Fibroblast of lung (primary cell): ENCODE results near the gene CORIN. TPM values are rescaled to one million over a fixed set of nuclear protein-coding genes. Genes with fewer than 3 reads are reported as not detected.
"Not testable (repeated sequence)": the region's sequence is repeated elsewhere in the genome, so short reads cannot be mapped to it uniquely, and the experiment has no call there.

Experiments used
- DNase-seq, 2 donors: peaks; one replicate each; pipeline versions ENCODE4 v3.0.0 to v3.0.0-alpha.2; 2010; ENCODE audit warnings: low read depth in 2 of 2
- H2AFZ ChIP-seq: 2 replicates; pipeline ENCODE4 v1.5.1; 2012; ENCODE audit warnings: low read length, control low read depth, inconsistent platforms
- H3K27ac ChIP-seq: 2 replicates; pipeline ENCODE4 v1.5.1; 2011; ENCODE audit warnings: low read length, control low read depth; ENCODE audit not compliant: insufficient read depth
- H3K27me3 ChIP-seq: 2 replicates; pipeline ENCODE4 v1.5.1; 2011; ENCODE audit warnings: mild to moderate bottlenecking, low read length; ENCODE audit not compliant: control insufficient read depth, insufficient read depth
- H3K36me3 ChIP-seq: 2 replicates; pipeline ENCODE4 v1.5.1; 2011; ENCODE audit warnings: low read length; ENCODE audit not compliant: control insufficient read depth, insufficient read depth
- H3K4me1 ChIP-seq: 2 replicates; pipeline ENCODE4 v1.5.1; 2011; ENCODE audit warnings: low read length; ENCODE audit not compliant: control insufficient read depth, insufficient read depth; ENCODE audit errors: extremely low read depth
- H3K4me2 ChIP-seq: 2 replicates; pipeline ENCODE4 v1.5.1; 2011; ENCODE audit warnings: low read length, control low read depth; ENCODE audit not compliant: insufficient read depth; ENCODE audit errors: extremely low read depth
- H3K4me3 ChIP-seq, 4 experiments: fragments of 200-600 bp in 1 of 4; sonication (generic) in 1 of 4; replicated peaks in 1 of 4; 2 replicates each; pipeline ENCODE4 v1.5.1; 2011 to 2016; ENCODE audit warnings: low read length in 4 of 4, low read depth in 3 of 4, mild to moderate bottlenecking in 3 of 4, control low read depth in 2 of 4, inconsistent platforms in 1 of 4, mixed read lengths in 1 of 4; ENCODE audit not compliant: insufficient read depth in 1 of 4; ENCODE audit errors: control extremely low read depth in 1 of 4
- H3K79me2 ChIP-seq: 2 replicates; pipeline ENCODE4 v1.5.1; 2012; ENCODE audit warnings: mild to moderate bottlenecking, low read length, inconsistent platforms; ENCODE audit not compliant: control insufficient read depth, insufficient read depth
- H3K9ac ChIP-seq: 2 replicates; pipeline ENCODE4 v1.5.1; 2011; ENCODE audit warnings: mild to moderate bottlenecking, low read length, control low read depth; ENCODE audit not compliant: insufficient read depth
- H3K9me3 ChIP-seq: 2 replicates; pipeline ENCODE4 v1.5.1; 2012; ENCODE audit warnings: low read depth, low read length; ENCODE audit not compliant: control insufficient read depth, insufficient read depth
- H4K20me1 ChIP-seq: 2 replicates; pipeline ENCODE4 v1.5.1; 2011; ENCODE audit warnings: low read length; ENCODE audit not compliant: control insufficient read depth, insufficient read depth; ENCODE audit errors: extremely low read depth
- CTCF ChIP-seq, 2 donors: IDR thresholded peaks in 1 of 2; conservative IDR thresholded peaks in 1 of 2; 1 replicate in 1 of 2; 2 replicates in 1 of 2; pipeline ENCODE4 v1.5.1; 2011 to 2012; ENCODE audit warnings: low read length in 2 of 2, control low read depth in 1 of 2, inconsistent platforms in 1 of 2, low read depth in 1 of 2, mild to moderate bottlenecking in 1 of 2
- EZH2 ChIP-seq: IDR thresholded peaks from 2 replicates; pipeline ENCODE4 v1.5.1; 2012; ENCODE audit warnings: low read length, control low read depth, mild to moderate bottlenecking; ENCODE audit errors: missing control alignments
- polyA plus RNA-seq, 2 donors: library from polyadenylated mRNA; depleted of rRNA in 1 of 2; stranded (reverse) in 1 of 2; unstranded in 1 of 2; fragments of >200 nt; gene quantifications; 2 replicates each; pipeline ENCODE4 v1.2.1, GENCODE V29; 2011 to 2012; ENCODE audit warnings: missing spikeins in 1 of 2
- total RNA-seq: library from RNA; depleted of rRNA; stranded (reverse); fragments of >200 nt; gene quantifications from 2 replicates; pipeline ENCODE4 v1.2.1, GENCODE V29; 2014

Gene CORIN
- total and polyA plus RNA-seq, 2 donors (not counting 1 experiment from before 2014, with no cell fraction given) = 1.5 to 22.2 TPM

- no peak overlapping the region for H3K4me2 ChIP-seq
- H3K36me3 ChIP-seq = no peaks in the 10 kb centered on the region
- no peak overlapping the region for H3K9ac ChIP-seq
- no peak overlapping the region for H3K4me3 ChIP-seq
- no peaks in the 10 kb centered on the region for H4K20me1 ChIP-seq
- no peaks in the 10 kb centered on the region for H3K4me1 ChIP-seq
- no peak overlapping the region for H2AFZ ChIP-seq
- no peaks in the 10 kb centered on the region for H3K9me3 ChIP-seq
- H3K79me2 ChIP-seq = no peaks in the 10 kb centered on the region
- H3K27ac ChIP-seq = no peak overlapping the region
- peak in 1 of 2 donors; percentile 44 for DNase-seq
- TF ChIP-seq EZH2 (no peak), CTCF (conservative IDR thresholded peaks at IDR 0.05 in 1 of 2, IDR thresholded peaks at IDR 0.05 in 1 of 2; ENCODE audit: low read depth in 1 of 2, low read length in 2 of 2) (no peak)
- no peaks in the 10 kb centered on the region for H3K27me3 ChIP-seq
These were observed 277.2 kb downstream of the CORIN start for GRCh38 chr4:47560682-47561081.

GRCh38 chr4:47557255-47557654, 280.6 kb downstream of the CORIN start:
- H3K27ac ChIP-seq = no peak overlapping the region

GRCh38 chr4:47555920-47556319, 281.9 kb downstream of the CORIN start:
- not testable (repeated sequence) for H2AFZ ChIP-seq, H3K4me2 ChIP-seq, H3K27me3 ChIP-seq, H3K79me2 ChIP-seq, DNase-seq, H3K4me1 ChIP-seq, H3K36me3 ChIP-seq, H3K9me3 ChIP-seq, H3K9ac ChIP-seq, H3K4me3 ChIP-seq, H3K27ac ChIP-seq, H4K20me1 ChIP-seq

More at GRCh38 chr4:47557255-47557654, 280.6 kb downstream of the CORIN start:
- H4K20me1 ChIP-seq = no peaks in the 10 kb centered on the region
- no peak overlapping the region for H3K4me3 ChIP-seq
- DNase-seq = no peak
- H3K27me3 ChIP-seq = no peaks in the 10 kb centered on the region
- H3K36me3 ChIP-seq = no peaks in the 10 kb centered on the region
- no peak overlapping the region for H3K9ac ChIP-seq
- H3K4me2 ChIP-seq = no peak overlapping the region
- no peaks in the 10 kb centered on the region for H3K79me2 ChIP-seq
- no peaks in the 10 kb centered on the region for H3K9me3 ChIP-seq
- no peak overlapping the region for H2AFZ ChIP-seq
- TF ChIP-seq CTCF (conservative IDR thresholded peaks at IDR 0.05 in 1 of 2, IDR thresholded peaks at IDR 0.05 in 1 of 2; ENCODE audit: low read depth in 1 of 2, low read length in 2 of 2) (no peak), EZH2 (no peak)
- no peaks in the 10 kb centered on the region for H3K4me1 ChIP-seq
